HCT116 (cell line): ENCODE data around the gene TAF6L. TPM values are rescaled to one million over a fixed set of nuclear protein-coding genes. Genes with fewer than 3 reads are reported as not detected.

Experiments used
- ATAC-seq: fragments of 200-7000 bp; cut with Tn5 transposase; 2 replicates; pipeline ENCODE4 v1.9.1; 2020; ENCODE audit warnings: mild to moderate bottlenecking, moderate library complexity
- BruUV-seq: library from RNA; stranded (reverse); fragments of 400-500 nt; replicated peaks from 2 replicates; lab custom pipeline; 2021; lab: Mats Ljungman, UMichigan
- CTCF ChIA-PET: fragments of 300-600 bp; sonication (Branson Sonifier 250); formaldehyde crosslinking; loops from one replicate; lab custom pipeline; 2021; ENCODE audit warnings: antibody characterized with exemption; lab: Charles Lee
- POLR2A ChIA-PET: fragments of 300-600, 350-600 bp; sonication (Branson Sonifier 250); formaldehyde crosslinking; loops from one replicate; lab custom pipeline; 2021; ENCODE audit warnings: antibody characterized with exemption; lab: Charles Lee
- RAD21 ChIA-PET, 2 experiments: fragments of 300-600 bp; sonication (Branson Sonifier 250); formaldehyde crosslinking; loops; one replicate each; lab custom pipeline; 2023; ENCODE audit warnings: low total read pairs in 2 of 2; ENCODE audit not compliant: uncharacterized antibody in 2 of 2, unreplicated experiment in 2 of 2, low non-redundant PET in 1 of 2; lab: Charles Lee
- DNase-seq: peaks from one replicate; pipeline ENCODE4 v3.0.0-alpha.2; 2010; ENCODE audit warnings: low read depth, low spot score
- H2AFZ ChIP-seq: fragments of 200-600 bp; shearing (Covaris generic), sonication (generic); 2 replicates; pipeline ENCODE4 v1.6.1; 2017; ENCODE audit warnings: low read depth, mixed run types, mixed read lengths, antibody characterized with exemption, low read length; ENCODE audit not compliant: poor library complexity, severe bottlenecking
- H3K27ac ChIP-seq: 2 replicates; pipeline ENCODE4 v1.5.1; 2012; ENCODE audit warnings: low read depth, low read length
- H3K27me3 ChIP-seq: fragments of 200-600 bp; sonication (generic); 2 replicates; pipeline ENCODE4 v1.6.1; 2016; ENCODE audit warnings: mixed run types, low read length, mixed read lengths; ENCODE audit not compliant: insufficient read depth
- H3K36me3 ChIP-seq, 2 experiments: fragments of 200-500 bp in 1 of 2; fragments of 200-600 bp in 1 of 2; sonication (Bioruptor generic) in 1 of 2; sonication (generic) in 1 of 2; 2 replicates each; pipeline versions ENCODE4 v1.5.1 to v1.6.1; 2014 to 2016; ENCODE audit warnings: low read length in 2 of 2, inconsistent platforms in 1 of 2, mixed read lengths in 1 of 2, mixed run types in 1 of 2; ENCODE audit not compliant: insufficient read depth in 2 of 2, control insufficient read depth in 1 of 2
- H3K4me1 ChIP-seq, 2 experiments: fragments of 200-600 bp in 1 of 2; sonication (generic) in 1 of 2; 2 replicates each; pipeline versions ENCODE4 v1.5.1 to v1.6.1; 2012 to 2017; ENCODE audit warnings: low read length in 2 of 2, inconsistent platforms in 1 of 2, mild to moderate bottlenecking in 1 of 2, mixed read lengths in 1 of 2, mixed run types in 1 of 2, moderate library complexity in 1 of 2; ENCODE audit not compliant: insufficient read depth in 2 of 2, control insufficient read depth in 1 of 2
- H3K4me2 ChIP-seq: fragments of 200-600 bp; sonication (generic); 2 replicates; pipeline ENCODE4 v1.6.1; 2017; ENCODE audit warnings: mixed run types, low read length, mixed read lengths
- H3K4me3 ChIP-seq, 2 experiments: fragments of 200-600 bp in 1 of 2; sonication (generic) in 1 of 2; replicated peaks in 1 of 2; 2 replicates each; pipeline ENCODE4 v1.5.1; 2011 to 2016; ENCODE audit warnings: low read length in 2 of 2, control low read depth in 1 of 2, low read depth in 1 of 2, mild to moderate bottlenecking in 1 of 2, mixed read lengths in 1 of 2, mixed run types in 1 of 2
- H3K79me2 ChIP-seq: fragments of 200-600 bp; sonication (generic); 2 replicates; pipeline ENCODE4 v1.6.1; 2017; ENCODE audit warnings: mild to moderate bottlenecking, mixed run types, low read length, moderate library complexity, mixed read lengths; ENCODE audit not compliant: insufficient read depth
- H3K9ac ChIP-seq: fragments of 200-600 bp; sonication (generic); 2 replicates; pipeline ENCODE4 v1.6.1; 2016; ENCODE audit warnings: low read length, mixed read lengths
- H3K9me2 ChIP-seq: fragments of 200-600 bp; sonication (generic), shearing (Covaris generic); 2 replicates; pipeline ENCODE4 v1.6.1; 2017; ENCODE audit warnings: mixed run types, mild to moderate bottlenecking, moderate library complexity; ENCODE audit not compliant: insufficient read depth
- H3K9me3 ChIP-seq, 2 experiments: fragments of 200-500 bp in 1 of 2; fragments of 200-600 bp in 1 of 2; sonication (Bioruptor generic) in 1 of 2; sonication (generic) in 1 of 2; 2 replicates each; pipeline ENCODE4 v1.6.1; 2014 to 2017; ENCODE audit warnings: low read length in 2 of 2, mixed read lengths in 2 of 2, inconsistent platforms in 1 of 2, low read depth in 1 of 2, mild to moderate bottlenecking in 1 of 2, mixed run types in 1 of 2, moderate library complexity in 1 of 2; ENCODE audit not compliant: control insufficient read depth in 1 of 2, insufficient read depth in 1 of 2
- H4K20me1 ChIP-seq: fragments of 200-600 bp; sonication (generic), shearing (Covaris generic); 2 replicates; pipeline ENCODE4 v1.6.1; 2017; ENCODE audit warnings: mixed run types, mild to moderate bottlenecking, moderate library complexity; ENCODE audit not compliant: insufficient read depth
- CBX3 ChIP-seq: IDR thresholded peaks from 2 replicates; pipeline ENCODE4 v1.6.1; 2012; ENCODE audit warnings: low read depth
- CEBPB ChIP-seq: IDR thresholded peaks from 2 replicates; pipeline ENCODE4 v1.6.1; 2012; ENCODE audit warnings: low read depth
- ELF1 ChIP-seq: IDR thresholded peaks from 2 replicates; pipeline ENCODE4 v1.6.1; 2012; ENCODE audit warnings: low read depth, borderline replicate concordance
- EZH2phosphoT487 ChIP-seq: fragments of 200-600 bp; IDR thresholded peaks from 2 replicates; pipeline ENCODE4 v1.6.1; 2018; ENCODE audit warnings: antibody characterized with exemption, borderline replicate concordance
- FOSL1 ChIP-seq: IDR thresholded peaks from 2 replicates; pipeline ENCODE4 v1.6.1; 2012; ENCODE audit warnings: low read depth
- JUND ChIP-seq: IDR thresholded peaks from 2 replicates; pipeline ENCODE4 v1.6.1; 2012
- POLR2A ChIP-seq: IDR thresholded peaks from 2 replicates; pipeline ENCODE4 v1.7.0; 2011; ENCODE audit warnings: borderline replicate concordance; ENCODE audit not compliant: insufficient read depth, insufficient read length; ENCODE audit errors: extremely low read depth
- SIN3A ChIP-seq: IDR thresholded peaks from 2 replicates; pipeline ENCODE4 v1.6.1; 2012; ENCODE audit warnings: low read depth
- YY1 ChIP-seq: IDR thresholded peaks from 2 replicates; pipeline ENCODE4 v1.6.1; 2011; ENCODE audit warnings: low read length, low read depth, moderate library complexity, mild to moderate bottlenecking; ENCODE audit not compliant: insufficient replicate concordance; ENCODE audit errors: extremely low read depth
- ZFX ChIP-seq: fragments of 450-650 bp; IDR thresholded peaks from 2 replicates; pipeline ENCODE4 v1.6.1; 2017
- ZNF274 ChIP-seq: fragments of 200-500 bp; sonication (Bioruptor generic); IDR thresholded peaks from 2 replicates; pipeline ENCODE4 v1.6.1; 2014; ENCODE audit warnings: mild to moderate bottlenecking, low read depth, low read length, inconsistent platforms
- intact Hi-C: fragments of 100-400 bp; cut with micrococcal nuclease; formaldehyde crosslinking; loops from 2 replicates; pipeline ENCODE4 v1.10.0; 2022
- total RNA-seq: library from RNA; stranded (reverse); gene quantifications from one replicate; pipeline ENCODE4 v1.2.1, GENCODE V29; 2021; ENCODE audit not compliant: unreplicated experiment
- TF ChIP-seq, protein P1 (sequence below), 3 experiments: fragments of 200-600 bp in 1 of 3; sonication (generic) in 1 of 3; IDR thresholded peaks in 2 of 3; conservative IDR thresholded peaks in 1 of 3; 2 replicates each; pipeline ENCODE4 v1.5.1; 2012 to 2017; ENCODE audit warnings: low read depth in 2 of 3, low read length in 2 of 3, antibody characterized with exemption in 1 of 3, borderline replicate concordance in 1 of 3, control low read depth in 1 of 3, mild to moderate bottlenecking in 1 of 3, mixed read lengths in 1 of 3, mixed run types in 1 of 3, moderate library complexity in 1 of 3; ENCODE audit not compliant: insufficient read depth in 1 of 3
- TF ChIP-seq, protein P2 (sequence below): IDR thresholded peaks from 2 replicates; pipeline ENCODE4 v1.6.1; 2012
- TF ChIP-seq, protein P3 (sequence below): IDR thresholded peaks from 2 replicates; pipeline ENCODE4 v1.6.1; 2012

Gene TAF6L
- total RNA-seq, 1 experiment from 2014 or later, result 24.2 TPM

DNA sequence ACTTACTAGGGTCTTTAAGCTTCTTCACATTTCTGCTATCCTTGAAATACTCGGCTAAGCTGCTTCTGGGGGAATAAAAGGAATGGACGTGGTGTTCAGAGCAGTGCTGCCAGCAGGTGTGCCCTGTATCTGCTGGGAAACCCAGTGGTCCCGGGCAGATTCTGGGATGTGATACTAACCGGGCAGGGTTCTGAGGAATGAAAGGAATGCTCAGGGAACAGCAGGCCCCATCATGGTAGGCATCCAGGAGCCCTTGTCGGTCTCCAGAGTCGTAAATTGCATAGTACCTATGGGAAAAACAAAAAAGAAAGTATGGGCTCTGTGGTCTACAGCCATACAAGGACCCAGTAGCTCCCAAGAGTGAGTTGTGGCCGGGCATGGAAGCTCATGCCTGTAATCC lies 25.1 kb downstream of the TAF6L start:
- no TSS peak for BruUV-seq
- Histone ChIP-seq H3K27ac (no peak overlapping the region), H3K4me2 (no peak overlapping the region), H3K9ac (no peak overlapping the region), H3K36me3 (peaks cover 55 to 73% of the 10 kb centered on the region in 2 experiments), H3K27me3 (no peaks in the 10 kb centered on the region), H2AFZ (no peak overlapping the region), H3K9me3 (no peaks in the 10 kb centered on the region), H3K9me2 (no peaks in the 10 kb centered on the region), H4K20me1 (no peaks in the 10 kb centered on the region), H3K4me3 (no peak overlapping the region), H3K79me2 (peaks cover 8% of the 10 kb centered on the region), H3K4me1 (peaks cover 9% of the 10 kb centered on the region in 2 experiments; a peak in 3 of 4 replicates)
- ChIA-PET CTCF (interaction anchor here (0.6 kb wide), 1 partner anchor 514 kb away, joined by 5 read pairs; no protein-coding TSS in a partner anchor), POLR2A (interaction anchor here (2.5 kb wide), 1 partner anchor 45 kb away, joined by 6 read pairs; no protein-coding TSS in a partner anchor), RAD21 (no interaction called here)
- ATAC-seq (no peak), DNase-seq (no peak)
- TF ChIP-seq, protein P1, sequence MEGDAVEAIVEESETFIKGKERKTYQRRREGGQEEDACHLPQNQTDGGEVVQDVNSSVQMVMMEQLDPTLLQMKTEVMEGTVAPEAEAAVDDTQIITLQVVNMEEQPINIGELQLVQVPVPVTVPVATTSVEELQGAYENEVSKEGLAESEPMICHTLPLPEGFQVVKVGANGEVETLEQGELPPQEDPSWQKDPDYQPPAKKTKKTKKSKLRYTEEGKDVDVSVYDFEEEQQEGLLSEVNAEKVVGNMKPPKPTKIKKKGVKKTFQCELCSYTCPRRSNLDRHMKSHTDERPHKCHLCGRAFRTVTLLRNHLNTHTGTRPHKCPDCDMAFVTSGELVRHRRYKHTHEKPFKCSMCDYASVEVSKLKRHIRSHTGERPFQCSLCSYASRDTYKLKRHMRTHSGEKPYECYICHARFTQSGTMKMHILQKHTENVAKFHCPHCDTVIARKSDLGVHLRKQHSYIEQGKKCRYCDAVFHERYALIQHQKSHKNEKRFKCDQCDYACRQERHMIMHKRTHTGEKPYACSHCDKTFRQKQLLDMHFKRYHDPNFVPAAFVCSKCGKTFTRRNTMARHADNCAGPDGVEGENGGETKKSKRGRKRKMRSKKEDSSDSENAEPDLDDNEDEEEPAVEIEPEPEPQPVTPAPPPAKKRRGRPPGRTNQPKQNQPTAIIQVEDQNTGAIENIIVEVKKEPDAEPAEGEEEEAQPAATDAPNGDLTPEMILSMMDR (IDR thresholded peaks at IDR 0.05 in 2 of 3, conservative IDR thresholded peaks at IDR 0.05 in 1 of 3; ENCODE audit: borderline replicate concordance in 1 of 3, insufficient read depth in 1 of 3, low read depth in 2 of 3, low read length in 2 of 3), result no peak
- no peak for TF ChIP-seq ZNF274
- intact Hi-C loops, result no loop called here

DNA sequence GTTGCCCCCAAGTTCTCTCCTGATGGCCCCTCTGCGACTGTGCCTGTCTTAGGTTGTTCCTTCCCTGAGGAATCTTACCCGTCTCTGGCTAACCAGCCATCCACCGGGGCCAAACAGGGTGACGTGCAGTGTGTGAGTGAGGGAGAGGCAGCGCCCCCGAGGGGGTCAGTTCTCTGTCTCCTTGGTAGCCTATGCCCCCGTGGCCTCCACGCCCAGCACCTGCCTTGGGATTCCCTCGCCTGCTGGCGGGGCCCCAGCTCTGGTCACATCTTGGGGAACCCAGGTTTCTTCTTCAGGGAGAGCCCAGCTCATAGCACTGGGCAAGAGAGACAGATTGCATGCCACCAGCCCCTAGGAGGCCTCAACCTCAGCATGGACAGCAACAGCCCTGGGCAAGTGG lies 28.3 kb downstream of the TAF6L start:
- Histone ChIP-seq H4K20me1 (no peaks in the 10 kb centered on the region), H3K9me2 (no peaks in the 10 kb centered on the region), H3K9ac (no peak overlapping the region), H2AFZ (no peak overlapping the region), H3K27ac (no peak overlapping the region), H3K79me2 (peaks cover 31% of the 10 kb centered on the region), H3K36me3 (peaks cover 59 to 70% of the 10 kb centered on the region in 2 experiments), H3K4me2 (no peak overlapping the region), H3K4me3 (no peak overlapping the region), H3K9me3 (no peaks in the 10 kb centered on the region), H3K4me1 (peaks cover 0 to 8% of the 10 kb centered on the region in 2 experiments; a peak in 2 of 4 replicates), H3K27me3 (no peaks in the 10 kb centered on the region)
- DNase-seq (no peak), ATAC-seq (no peak)
- intact Hi-C loops, result no loop called here
- POLR2A ChIA-PET, result interaction anchor here (2.6 kb wide), 1 partner anchor 42 kb away, joined by 5 read pairs; no protein-coding TSS in a partner anchor
- RAD21 ChIA-PET, result no interaction called here
- CTCF ChIA-PET, result no interaction called here
- no TSS peak for BruUV-seq
- TF ChIP-seq, protein P2, sequence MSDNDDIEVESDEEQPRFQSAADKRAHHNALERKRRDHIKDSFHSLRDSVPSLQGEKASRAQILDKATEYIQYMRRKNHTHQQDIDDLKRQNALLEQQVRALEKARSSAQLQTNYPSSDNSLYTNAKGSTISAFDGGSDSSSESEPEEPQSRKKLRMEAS, result no peak
- TF ChIP-seq JUND (no peak), ZNF274 (no peak), CEBPB (no peak), SIN3A (no peak), YY1 (no peak), EZH2phosphoT487 (no peak), ELF1 (no peak), POLR2A (no peak), ZFX (no peak), CBX3 (no peak), FOSL1 (no peak)
- TF ChIP-seq, protein P1 (IDR thresholded peaks at IDR 0.05 in 2 of 3, conservative IDR thresholded peaks at IDR 0.05 in 1 of 3; ENCODE audit: borderline replicate concordance in 1 of 3, insufficient read depth in 1 of 3, low read depth in 2 of 3, low read length in 2 of 3), result no peak
- TF ChIP-seq, protein P3, sequence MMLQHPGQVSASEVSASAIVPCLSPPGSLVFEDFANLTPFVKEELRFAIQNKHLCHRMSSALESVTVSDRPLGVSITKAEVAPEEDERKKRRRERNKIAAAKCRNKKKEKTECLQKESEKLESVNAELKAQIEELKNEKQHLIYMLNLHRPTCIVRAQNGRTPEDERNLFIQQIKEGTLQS, result no peak
